Rectal smooth muscle tissue (tissue), 1 donor: ENCODE measurements around the gene KCNA1.

ENCODE experiments used
- H3K27ac ChIP-seq: one replicate; pipeline ENCODE4 v1.7.0; 2013; ENCODE audit warnings: low read depth, low read length, inconsistent platforms
- H3K27me3 ChIP-seq: one replicate; pipeline ENCODE4 v1.7.0; 2013; ENCODE audit warnings: low read length; ENCODE audit not compliant: control insufficient read depth, insufficient read depth
- H3K36me3 ChIP-seq: one replicate; pipeline ENCODE4 v1.7.0; 2013; ENCODE audit warnings: low read length; ENCODE audit not compliant: control insufficient read depth, insufficient read depth
- H3K4me1 ChIP-seq: one replicate; pipeline ENCODE4 v1.7.0; 2013; ENCODE audit warnings: low read length; ENCODE audit not compliant: control insufficient read depth, insufficient read depth
- H3K4me3 ChIP-seq: one replicate; pipeline ENCODE4 v1.7.0; 2013; ENCODE audit warnings: low read length
- H3K9ac ChIP-seq: one replicate; pipeline ENCODE4 v1.7.0; 2013; ENCODE audit warnings: low read length

KCNA1 gene

GRCh38 chr12:4891866-4892265, 17.8 kb upstream of the KCNA1 start:
- no peak overlapping the region for H3K4me3 ChIP-seq
- no peak overlapping the region for H3K27ac ChIP-seq
- no peaks in the 10 kb centered on the region for H3K27me3 ChIP-seq
- no peak overlapping the region for H3K9ac ChIP-seq
- no peaks in the 10 kb centered on the region for H3K36me3 ChIP-seq
- no peaks in the 10 kb centered on the region for H3K4me1 ChIP-seq

GRCh38 chr12:4892418-4892817, 17.3 kb upstream of the KCNA1 start:
- Histone ChIP-seq H3K9ac (no peak overlapping the region), H3K27me3 (no peaks in the 10 kb centered on the region), H3K36me3 (no peaks in the 10 kb centered on the region), H3K4me1 (no peaks in the 10 kb centered on the region), H3K27ac (no peak overlapping the region), H3K4me3 (no peak overlapping the region)

GRCh38 chr12:4894019-4894418, 15.7 kb upstream of the KCNA1 start:
- H3K4me1 ChIP-seq = no peaks in the 10 kb centered on the region
- H3K4me3 ChIP-seq = no peak overlapping the region
- H3K27me3 ChIP-seq = no peaks in the 10 kb centered on the region
- no peak overlapping the region for H3K9ac ChIP-seq
- no peaks in the 10 kb centered on the region for H3K36me3 ChIP-seq
- H3K27ac ChIP-seq = no peak overlapping the region

DNA sequence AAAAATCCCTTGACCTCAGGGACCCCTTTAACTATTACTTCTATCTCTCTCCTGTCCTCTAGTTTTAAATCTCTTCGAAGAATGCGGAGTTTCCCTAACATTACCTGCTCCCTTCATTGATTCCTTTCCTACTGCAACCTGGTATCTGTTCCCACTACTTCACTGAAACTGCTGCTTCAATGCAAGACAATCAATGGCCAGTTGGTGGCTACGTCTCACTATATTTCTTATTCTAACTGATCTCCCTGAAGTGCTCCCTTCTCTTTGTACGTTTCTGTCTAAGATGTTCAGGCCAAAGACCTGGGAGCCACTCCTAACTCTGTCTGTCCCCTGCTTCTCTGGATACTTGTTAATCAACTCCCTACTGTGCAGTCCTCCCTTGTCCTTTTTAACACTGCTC, 10.3 kb upstream of the KCNA1 start:
- no peaks in the 10 kb centered on the region for H3K4me1 ChIP-seq
- peaks cover 2% of the 10 kb centered on the region for H3K27me3 ChIP-seq
- H3K9ac ChIP-seq = no peak overlapping the region

GRCh38 chr12:4900327-4900726, 9.4 kb upstream of the KCNA1 start:
- H3K27ac ChIP-seq = no peak overlapping the region
- H3K27me3 ChIP-seq = peaks cover 2% of the 10 kb centered on the region
- no peak overlapping the region for H3K9ac ChIP-seq
- H3K4me1 ChIP-seq = no peaks in the 10 kb centered on the region
- H3K36me3 ChIP-seq = no peaks in the 10 kb centered on the region
- no peak overlapping the region for H3K4me3 ChIP-seq

More for the DNA sequence above, 10.3 kb upstream of the KCNA1 start:
- Histone ChIP-seq H3K27ac (no peak overlapping the region), H3K4me3 (no peak overlapping the region), H3K36me3 (no peaks in the 10 kb centered on the region)

DNA sequence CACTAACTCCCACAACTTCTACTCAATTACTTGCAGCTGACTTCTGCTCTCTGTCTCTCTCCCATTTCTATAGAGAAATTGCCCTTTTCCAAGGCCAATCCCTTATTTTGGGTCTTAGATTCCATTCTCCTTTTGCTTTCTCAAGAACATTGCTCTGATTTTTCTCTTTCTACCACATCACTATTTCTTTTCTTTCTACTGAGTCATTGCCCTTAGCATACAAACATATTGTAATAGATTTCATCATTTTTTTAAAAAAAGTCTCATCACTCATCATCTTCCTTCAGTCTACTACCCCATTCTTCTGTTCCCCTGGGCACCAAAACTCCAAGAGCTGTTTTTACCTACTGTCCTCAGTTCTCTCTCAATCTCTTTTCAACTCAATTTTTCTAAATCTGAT, 4.4 kb upstream of the KCNA1 start:
- H3K4me1 ChIP-seq = no peaks in the 10 kb centered on the region
- H3K9ac ChIP-seq = no peak overlapping the region
- H3K27me3 ChIP-seq = peaks cover 2% of the 10 kb centered on the region
- no peak overlapping the region for H3K27ac ChIP-seq
- H3K36me3 ChIP-seq = no peaks in the 10 kb centered on the region
- no peak overlapping the region for H3K4me3 ChIP-seq

DNA sequence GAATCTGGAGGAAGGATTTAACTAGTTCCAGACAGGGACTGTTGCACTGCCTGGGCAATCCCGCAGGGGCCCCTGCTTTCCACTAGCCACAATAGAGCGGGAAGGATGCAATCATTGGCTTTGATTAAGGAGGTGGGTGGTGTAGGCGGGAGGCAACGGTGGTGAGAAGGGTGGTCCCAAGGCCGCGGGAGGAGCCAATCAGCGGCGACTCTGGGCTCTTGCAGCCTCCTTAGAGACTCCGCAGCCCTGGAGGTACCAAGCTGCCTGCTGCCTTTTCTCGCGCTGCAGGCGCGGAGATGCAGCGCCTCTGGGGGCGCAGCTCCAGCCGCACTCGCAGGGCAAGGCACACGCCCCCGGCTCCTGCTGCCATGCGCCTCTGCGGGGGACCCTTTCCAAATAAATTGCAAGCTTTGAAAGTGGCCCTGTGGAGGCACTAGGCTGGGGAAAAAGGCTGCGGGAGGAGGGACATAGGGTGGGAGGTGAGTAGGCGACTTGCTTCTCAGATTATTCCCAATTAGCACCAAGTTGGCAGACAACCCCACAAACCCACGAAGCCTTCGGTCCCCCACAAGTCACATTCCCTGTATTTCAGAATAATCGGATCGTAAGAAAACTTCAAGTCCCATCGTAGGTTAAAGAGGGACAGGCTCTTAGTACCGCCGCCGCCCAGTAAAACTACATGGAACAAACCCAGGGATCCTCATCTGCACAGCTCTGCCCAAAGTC, 858 bp upstream of the KCNA1 start:
- no peak overlapping the region for H3K9ac ChIP-seq
- H3K4me3 ChIP-seq = peak overlapping the region; percentile 65
- H3K27me3 ChIP-seq = peaks cover 11% of the 10 kb centered on the region
- no peaks in the 10 kb centered on the region for H3K4me1 ChIP-seq
- H3K36me3 ChIP-seq = no peaks in the 10 kb centered on the region
- peak overlapping the region; percentile 21 for H3K27ac ChIP-seq

DNA sequence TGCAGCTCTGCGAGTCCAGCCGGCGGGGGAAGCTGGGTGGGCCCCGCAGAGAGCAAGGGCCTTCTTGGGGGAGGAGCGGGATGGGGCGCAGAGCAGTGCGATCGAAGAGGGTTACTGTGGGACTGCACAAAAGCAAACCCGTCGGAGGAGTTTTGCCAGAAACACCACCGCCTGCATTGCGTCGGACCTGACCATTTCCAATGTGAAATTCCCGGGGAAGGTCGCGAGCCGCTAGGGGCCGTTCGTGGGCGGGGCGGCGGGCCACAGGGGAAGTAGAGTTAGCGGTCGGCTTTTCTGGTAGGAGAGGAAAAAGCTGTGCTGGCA, 333 bp upstream of the KCNA1 start:
- Histone ChIP-seq H3K27me3 (peaks cover 11% of the 10 kb centered on the region), H3K4me3 (peak overlapping the region; percentile 65), H3K27ac (peak overlapping the region; percentile 21), H3K4me1 (no peaks in the 10 kb centered on the region), H3K36me3 (no peaks in the 10 kb centered on the region), H3K9ac (no peak overlapping the region)

- H3K27me3 ChIP-seq = peaks cover 11% of the 10 kb centered on the region
- H3K4me3 ChIP-seq = peak overlapping the region; percentile 65
- no peaks in the 10 kb centered on the region for H3K36me3 ChIP-seq
- H3K4me1 ChIP-seq = no peaks in the 10 kb centered on the region
- no peak overlapping the region for H3K9ac ChIP-seq
- no peak overlapping the region for H3K27ac ChIP-seq
Observed at GRCh38 chr12:4910502-4911315, 1.0 kb downstream of the KCNA1 start.

DNA sequence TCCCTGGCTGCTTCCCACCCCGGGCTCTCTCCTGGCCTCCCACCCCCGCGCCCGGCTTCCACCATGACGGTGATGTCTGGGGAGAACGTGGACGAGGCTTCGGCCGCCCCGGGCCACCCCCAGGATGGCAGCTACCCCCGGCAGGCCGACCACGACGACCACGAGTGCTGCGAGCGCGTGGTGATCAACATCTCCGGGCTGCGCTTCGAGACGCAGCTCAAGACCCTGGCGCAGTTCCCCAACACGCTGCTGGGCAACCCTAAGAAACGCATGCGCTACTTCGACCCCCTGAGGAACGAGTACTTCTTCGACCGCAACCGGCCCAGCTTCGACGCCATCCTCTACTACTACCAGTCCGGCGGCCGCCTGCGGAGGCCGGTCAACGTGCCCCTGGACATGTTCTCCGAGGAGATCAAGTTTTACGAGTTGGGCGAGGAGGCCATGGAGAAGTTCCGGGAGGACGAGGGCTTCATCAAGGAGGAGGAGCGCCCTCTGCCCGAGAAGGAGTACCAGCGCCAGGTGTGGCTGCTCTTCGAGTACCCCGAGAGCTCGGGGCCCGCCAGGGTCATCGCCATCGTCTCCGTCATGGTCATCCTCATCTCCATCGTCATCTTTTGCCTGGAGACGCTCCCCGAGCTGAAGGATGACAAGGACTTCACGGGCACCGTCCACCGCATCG, 1.8 kb downstream of the KCNA1 start:
- Histone ChIP-seq H3K36me3 (no peaks in the 10 kb centered on the region), H3K4me3 (peak overlapping the region; percentile 65), H3K27ac (no peak overlapping the region), H3K27me3 (peaks cover 11% of the 10 kb centered on the region), H3K9ac (no peak overlapping the region), H3K4me1 (no peaks in the 10 kb centered on the region)

DNA sequence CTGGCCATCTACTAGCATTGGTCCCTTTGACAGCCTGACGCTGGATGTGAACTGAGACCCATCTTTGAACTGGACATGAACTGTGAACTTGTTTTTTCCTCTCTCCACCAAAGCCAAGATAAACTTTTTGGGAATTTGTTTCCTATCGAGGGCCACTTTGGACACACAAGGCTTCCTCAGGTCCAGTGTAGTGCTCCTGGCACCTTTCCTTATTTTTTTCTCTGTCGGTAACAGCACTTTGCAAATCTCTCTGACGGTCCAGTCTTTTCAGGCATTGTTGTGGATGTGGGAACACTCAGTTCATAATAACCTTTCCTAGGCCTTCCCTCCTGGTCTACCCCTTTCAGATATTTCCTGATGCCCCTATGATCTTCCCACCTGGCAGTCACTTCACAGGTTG, 5.0 kb downstream of the KCNA1 start:
- H3K27me3 ChIP-seq = peaks cover 11% of the 10 kb centered on the region
- H3K4me3 ChIP-seq = no peak overlapping the region
- peaks cover 3% of the 10 kb centered on the region for H3K4me1 ChIP-seq

GRCh38 chr12:4915752-4916151, 6.0 kb downstream of the KCNA1 start:
- Histone ChIP-seq H3K4me1 (peaks cover 3% of the 10 kb centered on the region), H3K27ac (no peak overlapping the region), H3K27me3 (peaks cover 9% of the 10 kb centered on the region), H3K9ac (no peak overlapping the region), H3K36me3 (no peaks in the 10 kb centered on the region), H3K4me3 (no peak overlapping the region)

More for the DNA sequence above, 5.0 kb downstream of the KCNA1 start:
- no peak overlapping the region for H3K9ac ChIP-seq
- no peaks in the 10 kb centered on the region for H3K36me3 ChIP-seq
- no peak overlapping the region for H3K27ac ChIP-seq
